ENCODE results near the gene NCR3LG1. TPM values are rescaled to one million over a fixed set of nuclear protein-coding genes. Genes with fewer than 3 reads are reported as not detected.

The NCR3LG1 gene
- total RNA-seq, 1 experiment from 2014 or later: 1.4 TPM

DNA sequence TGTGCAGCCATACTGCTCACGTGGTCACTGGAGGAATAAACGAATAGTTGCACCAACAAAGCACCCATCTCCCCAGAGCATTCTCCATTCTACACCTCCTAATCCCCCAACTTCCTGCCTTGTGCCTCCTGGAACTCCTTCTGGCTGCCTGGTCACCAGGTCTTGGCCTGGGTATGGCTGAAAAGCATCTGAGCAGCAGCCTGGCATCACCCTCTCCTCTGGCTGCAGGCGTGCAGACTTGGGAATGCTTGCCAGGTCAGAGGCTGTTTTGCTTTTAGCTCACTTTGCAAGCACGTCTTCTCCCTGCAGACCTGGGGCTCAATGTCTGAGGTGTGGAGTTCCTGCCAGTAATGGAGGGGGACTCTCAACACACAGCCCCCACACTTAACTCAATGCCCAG lies 70.2 kb downstream of the NCR3LG1 start:
- peaks cover 39% of the 10 kb centered on the region for H3K27me3 Mint-ChIP-seq (ENCODE audit: low read depth)
- no CpG with 5 or more reads among the region's 4 CpGs for WGBS (ENCODE audit: extremely low coverage, insufficient read length, low lambda C conversion rate)
- H3K4me3 Mint-ChIP-seq: no peak overlapping the region
- Histone ChIP-seq H3K79me2 (ENCODE audit: insufficient read depth, low read length) (no peaks in the 10 kb centered on the region), H2AFZ (ENCODE audit: low read length) (no peak overlapping the region), H2BK20ac (ENCODE audit: low read depth, low read length, poor library complexity, severe bottlenecking) (no peak overlapping the region), H3K14ac (ENCODE audit: insufficient read depth, low read length) (no peak overlapping the region), H2BK15ac (ENCODE audit: low read depth, low read length) (no peak overlapping the region), H3K56ac (ENCODE audit: insufficient read length, low read depth, low read length) (no peak overlapping the region), H4K5ac (ENCODE audit: insufficient read length, low read depth, low read length) (no peak overlapping the region), H3K23ac (ENCODE audit: insufficient read length, low read depth, low read length) (no peak overlapping the region), H3K9ac (ENCODE audit: extremely low read depth, insufficient read length, low read length) (no peak overlapping the region), H2BK12ac (ENCODE audit: insufficient read length, low read depth, low read length) (no peak overlapping the region), H3K4me1 (ENCODE audit: insufficient read depth, low read length) (no peaks in the 10 kb centered on the region; the same call in 1 of the 2 replicates), H2BK120ac (ENCODE audit: low read depth, low read length, poor library complexity, severe bottlenecking) (no peak overlapping the region), H3K27me3 (ENCODE audit: insufficient read depth, low read length) (no peaks in the 10 kb centered on the region), H2BK5ac (ENCODE audit: insufficient read length, low read length) (no peak overlapping the region), H3K4me2 (ENCODE audit: insufficient read depth, insufficient read length, low read length) (no peak overlapping the region), H4K91ac (ENCODE audit: insufficient read length, low read depth, low read length) (no peak overlapping the region), H3K18ac (ENCODE audit: insufficient read length, low read depth, low read length) (no peak overlapping the region), H4K8ac (replicated peaks; ENCODE audit: insufficient read length, low read depth, low read length) (no peak overlapping the region), H4K20me1 (ENCODE audit: control insufficient read depth, insufficient read depth, insufficient read length) (no peaks in the 10 kb centered on the region), H3K79me1 (ENCODE audit: insufficient read depth, low read depth, low read length, poor library complexity, severe bottlenecking) (no peaks in the 10 kb centered on the region), H3K9me3 (ENCODE audit: control insufficient read depth, low read depth, low read length) (no peaks in the 10 kb centered on the region), H2AK5ac (ENCODE audit: insufficient read length, low read length) (no peak overlapping the region), H3K23me2 (ENCODE audit: insufficient read length, low read depth, low read length, poor library complexity, severe bottlenecking) (no peaks in the 10 kb centered on the region), H3K27ac (ENCODE audit: insufficient read length, low read depth, low read length) (no peak overlapping the region), H3T11ph (ENCODE audit: low read length) (no peak overlapping the region), H3K4ac (ENCODE audit: low read depth, low read length) (no peak overlapping the region)
- H3K9me3 Mint-ChIP-seq: no peaks in the 10 kb centered on the region; a peak in 1 of 5 replicates
- no peaks in the 10 kb centered on the region for H3K36me3 Mint-ChIP-seq (ENCODE audit: insufficient read depth in 1 of 3, low read depth in 3 of 3)
- H3K4me1 Mint-ChIP-seq: peaks cover 17 to 24% of the 10 kb centered on the region in 2 experiments
- DNase-seq: no peak
- no peak overlapping the region for H3K27ac Mint-ChIP-seq
- TF ChIP-seq, protein P1, sequence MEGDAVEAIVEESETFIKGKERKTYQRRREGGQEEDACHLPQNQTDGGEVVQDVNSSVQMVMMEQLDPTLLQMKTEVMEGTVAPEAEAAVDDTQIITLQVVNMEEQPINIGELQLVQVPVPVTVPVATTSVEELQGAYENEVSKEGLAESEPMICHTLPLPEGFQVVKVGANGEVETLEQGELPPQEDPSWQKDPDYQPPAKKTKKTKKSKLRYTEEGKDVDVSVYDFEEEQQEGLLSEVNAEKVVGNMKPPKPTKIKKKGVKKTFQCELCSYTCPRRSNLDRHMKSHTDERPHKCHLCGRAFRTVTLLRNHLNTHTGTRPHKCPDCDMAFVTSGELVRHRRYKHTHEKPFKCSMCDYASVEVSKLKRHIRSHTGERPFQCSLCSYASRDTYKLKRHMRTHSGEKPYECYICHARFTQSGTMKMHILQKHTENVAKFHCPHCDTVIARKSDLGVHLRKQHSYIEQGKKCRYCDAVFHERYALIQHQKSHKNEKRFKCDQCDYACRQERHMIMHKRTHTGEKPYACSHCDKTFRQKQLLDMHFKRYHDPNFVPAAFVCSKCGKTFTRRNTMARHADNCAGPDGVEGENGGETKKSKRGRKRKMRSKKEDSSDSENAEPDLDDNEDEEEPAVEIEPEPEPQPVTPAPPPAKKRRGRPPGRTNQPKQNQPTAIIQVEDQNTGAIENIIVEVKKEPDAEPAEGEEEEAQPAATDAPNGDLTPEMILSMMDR (conservative IDR thresholded peaks at IDR 0.05): no peak
